ENCODE results near the gene RPP30.

Gene RPP30

GRCh38 chr10:90912854-90913479, 41.2 kb downstream of the RPP30 start:
- no peak overlapping the region for H3K4me3 ChIP-seq (ENCODE audit: insufficient read depth in 1 of 2, low read depth in 1 of 2, low read length in 2 of 2)
- no peak overlapping the region for H2BK12ac ChIP-seq (ENCODE audit: low read length in 2 of 2)
- H2AFZ ChIP-seq (ENCODE audit: low read depth, low read length): no peak overlapping the region
- no peak overlapping the region for H3K4ac ChIP-seq (ENCODE audit: low read depth in 1 of 2, low read length in 2 of 2)
- H3K23ac ChIP-seq (ENCODE audit: low read length in 2 of 2): no peak overlapping the region
- H3K27me3 ChIP-seq (ENCODE audit: control insufficient read depth in 1 of 2, insufficient read depth in 1 of 2, low read length in 2 of 2): no peaks in the 10 kb centered on the region
- no peak overlapping the region for H3K4me2 ChIP-seq (ENCODE audit: low read length, poor library complexity, severe bottlenecking)
- H2BK15ac ChIP-seq (ENCODE audit: low read depth, poor library complexity, severe bottlenecking): no peak overlapping the region
- no peak overlapping the region for H4K91ac ChIP-seq (ENCODE audit: low read length)
- H3K9me3 ChIP-seq (ENCODE audit: control insufficient read depth, low read length): no peaks in the 10 kb centered on the region
- no peak overlapping the region for H4K8ac ChIP-seq (ENCODE audit: low read length)
- no peak overlapping the region for H3K14ac ChIP-seq (ENCODE audit: low read length in 2 of 2)
- no peak for DNase-seq
- 86% methylated on average over 7 of the region's 7 CpGs for WGBS
- no peak overlapping the region for H2BK5ac ChIP-seq (ENCODE audit: low read depth, low read length, poor library complexity, severe bottlenecking)
- no peaks in the 10 kb centered on the region for H3K79me1 ChIP-seq (replicated peaks; ENCODE audit: low read length, poor library complexity, severe bottlenecking)
- H3K36me3 ChIP-seq (ENCODE audit: control insufficient read depth in 1 of 2, insufficient read depth in 2 of 2, low read depth in 1 of 2, low read length in 2 of 2): peaks cover 0 to 5% of the 10 kb centered on the region in 2 experiments
- no peak overlapping the region for H2AK5ac ChIP-seq (ENCODE audit: low read length, severe bottlenecking)
- no peaks in the 10 kb centered on the region for H3K4me1 ChIP-seq (ENCODE audit: control insufficient read depth, insufficient read depth, low read depth, low read length)
- no peak overlapping the region for H3K18ac ChIP-seq (ENCODE audit: low read depth in 1 of 2, low read length in 2 of 2)
- no peak overlapping the region for H3K27ac ChIP-seq (ENCODE audit: low read length, poor library complexity, severe bottlenecking)
- no peak overlapping the region for H3K9ac ChIP-seq (ENCODE audit: low read length)
- H2BK120ac ChIP-seq (ENCODE audit: low read depth, low read length): no peak overlapping the region

- no peak overlapping the region for H2BK120ac ChIP-seq (ENCODE audit: low read depth, low read length)
- H3K36me3 ChIP-seq (ENCODE audit: control insufficient read depth in 1 of 2, insufficient read depth in 2 of 2, low read depth in 1 of 2, low read length in 2 of 2): peaks cover 0 to 5% of the 10 kb centered on the region in 2 experiments
- no peak overlapping the region for H2BK15ac ChIP-seq (ENCODE audit: low read depth, poor library complexity, severe bottlenecking)
- no peak overlapping the region for H4K91ac ChIP-seq (ENCODE audit: low read length)
- H3K4me3 ChIP-seq (ENCODE audit: insufficient read depth in 1 of 2, low read depth in 1 of 2, low read length in 2 of 2): no peak overlapping the region
- no peak overlapping the region for H2AFZ ChIP-seq (ENCODE audit: low read depth, low read length)
- no peaks in the 10 kb centered on the region for H3K27me3 ChIP-seq (ENCODE audit: control insufficient read depth in 1 of 2, insufficient read depth in 1 of 2, low read length in 2 of 2)
- H2AK5ac ChIP-seq (ENCODE audit: low read length, severe bottlenecking): no peak overlapping the region
- no peak overlapping the region for H3K27ac ChIP-seq (ENCODE audit: low read length, poor library complexity, severe bottlenecking)
- H3K79me1 ChIP-seq (replicated peaks; ENCODE audit: low read length, poor library complexity, severe bottlenecking): no peaks in the 10 kb centered on the region
- H3K4me2 ChIP-seq (ENCODE audit: low read length, poor library complexity, severe bottlenecking): no peak overlapping the region
- no peak for DNase-seq
- WGBS: 94% methylated on average over 1 of the region's 2 CpGs
- no peak overlapping the region for H3K14ac ChIP-seq (ENCODE audit: low read length in 2 of 2)
- no peaks in the 10 kb centered on the region for H3K9me3 ChIP-seq (ENCODE audit: control insufficient read depth, low read length)
- no peak overlapping the region for H2BK5ac ChIP-seq (ENCODE audit: low read depth, low read length, poor library complexity, severe bottlenecking)
- no peak overlapping the region for H3K9ac ChIP-seq (ENCODE audit: low read length)
- H3K4ac ChIP-seq (ENCODE audit: low read depth in 1 of 2, low read length in 2 of 2): peak overlapping the region in 1 of 2 experiments; percentile 52
- no peak overlapping the region for H3K23ac ChIP-seq (ENCODE audit: low read length in 2 of 2)
- H3K4me1 ChIP-seq (ENCODE audit: control insufficient read depth, insufficient read depth, low read depth, low read length): no peaks in the 10 kb centered on the region
- no peak overlapping the region for H4K8ac ChIP-seq (ENCODE audit: low read length)
- H2BK12ac ChIP-seq (ENCODE audit: low read length in 2 of 2): no peak overlapping the region
- H3K18ac ChIP-seq (ENCODE audit: low read depth in 1 of 2, low read length in 2 of 2): no peak overlapping the region
These were observed 42.1 kb downstream of the RPP30 start for GRCh38 chr10:90913774-90914420.

GRCh38 chr10:90914992-90915765, 43.4 kb downstream of the RPP30 start:
- Histone ChIP-seq H2BK15ac (ENCODE audit: low read depth, poor library complexity, severe bottlenecking) (no peak overlapping the region), H3K27me3 (ENCODE audit: control insufficient read depth in 1 of 2, insufficient read depth in 1 of 2, low read length in 2 of 2) (no peaks in the 10 kb centered on the region), H3K9ac (ENCODE audit: low read length) (no peak overlapping the region), H2AK5ac (ENCODE audit: low read length, severe bottlenecking) (no peak overlapping the region), H2BK120ac (ENCODE audit: low read depth, low read length) (peak overlapping the region; percentile 9), H3K9me3 (ENCODE audit: control insufficient read depth, low read length) (no peaks in the 10 kb centered on the region), H3K18ac (ENCODE audit: low read depth in 1 of 2, low read length in 2 of 2) (peak overlapping the region in 1 of 2 experiments; percentile 28), H3K27ac (ENCODE audit: low read length, poor library complexity, severe bottlenecking) (no peak overlapping the region), H2BK5ac (ENCODE audit: low read depth, low read length, poor library complexity, severe bottlenecking) (no peak overlapping the region), H3K79me1 (replicated peaks; ENCODE audit: low read length, poor library complexity, severe bottlenecking) (peaks cover under 1% of the 10 kb centered on the region), H3K23ac (ENCODE audit: low read length in 2 of 2) (no peak overlapping the region), H3K4ac (ENCODE audit: low read depth in 1 of 2, low read length in 2 of 2) (peak overlapping the region in 1 of 2 experiments; percentile 75), H3K14ac (ENCODE audit: low read length in 2 of 2) (no peak overlapping the region), H4K91ac (ENCODE audit: low read length) (peak overlapping the region; percentile 77), H3K36me3 (ENCODE audit: control insufficient read depth in 1 of 2, insufficient read depth in 2 of 2, low read depth in 1 of 2, low read length in 2 of 2) (peaks cover 0 to 5% of the 10 kb centered on the region in 2 experiments), H3K4me2 (ENCODE audit: low read length, poor library complexity, severe bottlenecking) (no peak overlapping the region), H2AFZ (ENCODE audit: low read depth, low read length) (no peak overlapping the region), H2BK12ac (ENCODE audit: low read length in 2 of 2) (peak overlapping the region in 1 of 2 experiments; percentile 82), H3K4me1 (ENCODE audit: control insufficient read depth, insufficient read depth, low read depth, low read length) (peaks cover under 1% of the 10 kb centered on the region), H4K8ac (ENCODE audit: low read length) (peak overlapping the region; percentile 49), H3K4me3 (ENCODE audit: insufficient read depth in 1 of 2, low read depth in 1 of 2, low read length in 2 of 2) (no peak overlapping the region)
- DNase-seq: no peak
- 95% methylated on average over 10 of the region's 10 CpGs for WGBS

GRCh38 chr10:90915766-90916075, 43.9 kb downstream of the RPP30 start:
- Histone ChIP-seq H2AK5ac (ENCODE audit: low read length, severe bottlenecking) (no peak overlapping the region), H3K18ac (ENCODE audit: low read depth in 1 of 2, low read length in 2 of 2) (peak overlapping the region in 1 of 2 experiments; percentile 13), H3K4ac (ENCODE audit: low read depth in 1 of 2, low read length in 2 of 2) (no peak overlapping the region), H3K23ac (ENCODE audit: low read length in 2 of 2) (no peak overlapping the region), H2BK5ac (ENCODE audit: low read depth, low read length, poor library complexity, severe bottlenecking) (no peak overlapping the region), H3K9ac (ENCODE audit: low read length) (no peak overlapping the region), H2AFZ (ENCODE audit: low read depth, low read length) (no peak overlapping the region), H3K79me1 (replicated peaks; ENCODE audit: low read length, poor library complexity, severe bottlenecking) (peaks cover 1% of the 10 kb centered on the region), H3K27ac (ENCODE audit: low read length, poor library complexity, severe bottlenecking) (no peak overlapping the region), H2BK12ac (ENCODE audit: low read length in 2 of 2) (peak overlapping the region in 1 of 2 experiments; percentile 82), H3K9me3 (ENCODE audit: control insufficient read depth, low read length) (no peaks in the 10 kb centered on the region), H3K4me1 (ENCODE audit: control insufficient read depth, insufficient read depth, low read depth, low read length) (peaks cover 2% of the 10 kb centered on the region), H3K4me3 (ENCODE audit: insufficient read depth in 1 of 2, low read depth in 1 of 2, low read length in 2 of 2) (no peak overlapping the region), H2BK15ac (ENCODE audit: low read depth, poor library complexity, severe bottlenecking) (no peak overlapping the region), H4K8ac (ENCODE audit: low read length) (peak overlapping the region; percentile 49), H3K36me3 (ENCODE audit: control insufficient read depth in 1 of 2, insufficient read depth in 2 of 2, low read depth in 1 of 2, low read length in 2 of 2) (peaks cover 0 to 5% of the 10 kb centered on the region in 2 experiments), H3K27me3 (ENCODE audit: control insufficient read depth in 1 of 2, insufficient read depth in 1 of 2, low read length in 2 of 2) (no peaks in the 10 kb centered on the region), H3K4me2 (ENCODE audit: low read length, poor library complexity, severe bottlenecking) (no peak overlapping the region), H4K91ac (ENCODE audit: low read length) (peak overlapping the region; percentile 77), H3K14ac (ENCODE audit: low read length in 2 of 2) (no peak overlapping the region), H2BK120ac (ENCODE audit: low read depth, low read length) (no peak overlapping the region)
- WGBS: 94% methylated on average over 11 of the region's 11 CpGs
- no peak for DNase-seq

All from mesenchymal stem cell (in vitro differentiated cells and primary cell).